ENCODE results near the gene ZMAT3.
"Not testable (repeated sequence)": the region's sequence is repeated elsewhere in the genome, so short reads cannot be mapped to it uniquely, and the experiment has no call there.

The ZMAT3 gene, protein sequence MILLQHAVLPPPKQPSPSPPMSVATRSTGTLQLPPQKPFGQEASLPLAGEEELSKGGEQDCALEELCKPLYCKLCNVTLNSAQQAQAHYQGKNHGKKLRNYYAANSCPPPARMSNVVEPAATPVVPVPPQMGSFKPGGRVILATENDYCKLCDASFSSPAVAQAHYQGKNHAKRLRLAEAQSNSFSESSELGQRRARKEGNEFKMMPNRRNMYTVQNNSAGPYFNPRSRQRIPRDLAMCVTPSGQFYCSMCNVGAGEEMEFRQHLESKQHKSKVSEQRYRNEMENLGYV

DNA sequence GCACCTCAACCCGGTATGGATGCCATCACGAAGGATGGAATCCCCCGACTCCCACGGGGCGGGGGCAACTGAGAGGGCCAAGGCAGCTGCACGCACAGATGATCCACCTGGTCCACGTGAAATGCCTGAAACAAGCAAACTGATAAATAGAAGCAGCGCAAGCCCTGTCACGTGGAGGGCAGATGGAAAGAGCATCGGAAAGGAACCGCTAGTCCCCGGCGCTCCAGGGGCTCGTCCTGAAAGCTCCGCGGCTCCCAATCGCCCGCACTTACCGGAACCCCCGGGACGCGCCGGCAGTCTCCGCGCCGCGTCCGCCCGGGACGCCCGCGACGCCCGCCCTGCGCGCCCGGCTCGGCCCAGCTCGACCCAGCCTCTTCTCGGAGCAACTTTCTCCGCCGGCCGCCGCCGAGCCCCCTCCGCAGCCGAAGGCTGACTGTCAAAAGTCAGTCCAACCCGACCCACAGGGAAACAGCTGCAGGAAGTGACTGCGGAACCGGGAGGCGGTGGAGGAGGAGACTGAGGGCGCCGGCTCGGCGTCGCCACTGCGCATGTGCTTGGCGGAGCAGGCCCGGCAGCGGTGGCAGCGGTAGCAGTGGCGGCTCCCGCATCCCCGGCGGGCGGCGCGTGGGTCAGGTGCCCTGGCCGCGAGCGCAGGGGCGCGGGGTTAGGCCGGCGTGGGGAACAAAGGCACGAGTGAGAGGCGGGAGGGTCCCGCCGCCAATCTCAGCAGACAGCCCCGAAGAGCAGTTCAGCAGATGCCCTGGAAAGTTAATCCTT lies at the start of gene ZMAT3:
Gene ZMAT3, minus strand, starts transcription at position 487 of the 777 bp plus-strand sequence. CDS start 4,057 bp downstream, outside the sequence.
- DNase-seq (ENCODE audit: low spot score): peak; percentile 70

DNA sequence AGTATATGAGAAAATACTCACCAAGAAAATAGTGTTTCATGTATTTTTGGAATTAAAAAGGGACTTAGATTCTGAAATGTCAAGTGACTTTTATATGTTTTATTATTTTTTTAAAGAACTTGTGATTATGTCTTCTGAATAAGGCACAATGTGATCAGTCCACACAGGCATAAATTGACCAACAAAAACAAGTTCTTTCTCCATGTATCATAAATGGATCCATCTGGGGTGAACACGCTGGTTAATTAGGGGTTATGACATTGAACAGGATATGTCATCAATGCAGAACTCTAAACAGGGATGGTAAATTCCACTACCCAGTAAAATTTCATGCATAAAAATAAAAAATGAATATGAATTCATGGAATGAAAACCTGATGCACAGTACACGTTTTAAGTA lies 45.2 kb upstream of the ZMAT3 start:
- DNase-seq (ENCODE audit: low spot score): no peak

DNA sequence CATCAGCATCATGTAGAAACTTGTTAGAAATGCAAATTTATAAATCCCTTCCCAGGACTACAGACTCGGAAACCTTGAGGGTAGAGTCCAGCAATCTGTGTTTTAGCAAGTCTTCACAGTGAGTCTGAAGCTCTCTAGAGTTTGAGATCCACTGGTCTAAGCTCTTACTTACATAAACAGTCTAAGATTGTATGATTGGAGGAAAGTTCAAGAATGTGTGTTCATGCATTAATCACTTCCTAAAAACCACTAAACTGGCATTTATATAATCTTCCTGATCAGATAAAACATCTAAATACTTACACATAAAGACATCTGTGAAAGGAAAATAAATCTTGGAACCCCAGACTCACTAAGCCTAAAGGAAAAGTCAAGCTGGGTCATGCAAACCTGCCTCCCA lies 43.8 kb upstream of the ZMAT3 start:
- not testable (repeated sequence) for DNase-seq (ENCODE audit: low spot score)

GRCh38 chr3:179113903-179114302 lies 42.3 kb upstream of the ZMAT3 start:
- DNase-seq (ENCODE audit: low spot score): no peak

- DNase-seq (ENCODE audit: low spot score): no peak
Observed at GRCh38 chr3:179108086-179108485, 36.5 kb upstream of the ZMAT3 start.

- no peak for DNase-seq (ENCODE audit: low spot score)
Observed at GRCh38 chr3:179107617-179108016, 36.0 kb upstream of the ZMAT3 start.

GRCh38 chr3:179105881-179106280 lies 34.3 kb upstream of the ZMAT3 start:
- DNase-seq (ENCODE audit: low spot score): no peak

DNA sequence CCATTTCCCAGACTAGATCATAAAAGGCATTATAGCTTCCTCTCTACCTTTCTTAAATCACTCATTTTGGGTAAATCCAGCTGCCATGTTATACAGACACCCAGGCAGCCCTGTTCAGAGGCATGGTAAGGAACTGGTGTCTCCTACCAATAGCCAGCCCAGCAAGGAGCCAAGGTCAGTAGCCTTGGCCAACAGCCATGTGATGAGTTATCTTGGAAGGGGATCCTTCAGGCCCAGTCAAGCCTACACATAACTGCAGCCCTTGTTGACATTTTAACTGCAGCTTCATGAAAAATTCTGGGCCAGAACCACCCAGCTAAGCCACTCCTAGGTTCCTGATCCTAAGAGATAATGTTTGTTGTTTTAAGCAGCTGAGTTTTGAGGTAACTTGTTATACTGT lies 29.0 kb upstream of the ZMAT3 start:
- DNase-seq (ENCODE audit: low spot score): no peak

GRCh38 chr3:179098388-179099077 lies 26.9 kb upstream of the ZMAT3 start:
- DNase-seq (ENCODE audit: low spot score): no peak

GRCh38 chr3:179093807-179094206 lies 22.2 kb upstream of the ZMAT3 start:
- DNase-seq (ENCODE audit: low spot score): no peak

DNA sequence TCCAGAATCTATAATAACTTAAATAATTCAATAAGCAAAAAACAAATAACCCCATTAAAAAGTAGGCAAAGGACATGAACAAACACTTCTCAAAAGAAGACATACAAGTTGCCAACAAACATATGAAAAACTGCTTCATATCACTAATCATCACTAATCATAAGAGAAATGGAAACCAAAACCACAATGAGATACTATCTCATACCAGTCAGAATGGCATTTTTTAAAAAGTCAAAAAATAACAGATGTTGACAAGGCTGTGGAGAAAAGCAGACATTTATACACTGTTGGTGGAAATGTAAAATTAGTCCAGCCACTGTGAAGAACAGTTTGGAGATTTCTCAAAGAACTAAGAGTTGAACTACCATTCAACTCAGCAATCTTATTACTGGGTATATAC lies 19.5 kb upstream of the ZMAT3 start:
- no peak for DNase-seq (ENCODE audit: low spot score)

- no peak for DNase-seq (ENCODE audit: low spot score)
Observed at GRCh38 chr3:179088306-179088705, 16.7 kb upstream of the ZMAT3 start.

DNA sequence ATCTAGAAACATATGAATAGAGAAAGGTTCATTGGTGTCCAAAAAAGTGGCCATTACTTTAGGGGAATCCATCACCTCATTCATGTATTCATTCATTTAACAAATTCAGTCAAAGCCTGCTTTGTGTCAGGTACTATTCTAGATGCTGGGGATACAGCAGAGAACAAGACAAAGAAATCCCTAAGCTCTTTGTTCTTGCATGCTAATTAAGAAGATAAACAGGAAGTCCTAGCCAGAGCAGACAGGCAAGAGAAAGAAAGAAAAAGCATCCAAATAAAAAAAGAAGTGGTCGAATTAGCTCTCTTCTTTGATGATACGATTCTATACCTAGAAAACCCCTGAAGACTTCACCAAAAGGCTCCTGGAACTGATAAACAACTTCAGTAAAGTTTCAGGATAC lies 12.4 kb upstream of the ZMAT3 start:
- no peak for DNase-seq (ENCODE audit: low spot score)

DNA sequence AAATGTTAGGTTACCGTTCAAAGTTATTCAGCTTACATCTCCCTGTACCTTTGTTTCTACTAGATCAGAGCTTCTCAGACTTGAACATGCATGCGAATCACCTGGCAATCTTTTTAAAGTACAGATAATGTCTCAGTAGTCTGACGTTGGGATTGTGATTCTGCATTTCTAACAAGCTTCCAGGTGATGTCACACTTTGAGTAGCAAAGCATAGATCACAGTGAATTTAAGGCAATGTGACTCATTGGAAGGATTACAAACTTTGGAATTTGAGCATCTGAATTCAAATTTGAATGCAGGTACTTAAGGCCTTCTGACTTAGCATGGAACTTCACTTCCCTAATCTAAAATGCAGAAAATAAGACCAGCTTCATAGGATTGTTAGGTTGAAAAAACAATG lies 10.8 kb upstream of the ZMAT3 start:
- DNase-seq (ENCODE audit: low spot score): no peak

DNA sequence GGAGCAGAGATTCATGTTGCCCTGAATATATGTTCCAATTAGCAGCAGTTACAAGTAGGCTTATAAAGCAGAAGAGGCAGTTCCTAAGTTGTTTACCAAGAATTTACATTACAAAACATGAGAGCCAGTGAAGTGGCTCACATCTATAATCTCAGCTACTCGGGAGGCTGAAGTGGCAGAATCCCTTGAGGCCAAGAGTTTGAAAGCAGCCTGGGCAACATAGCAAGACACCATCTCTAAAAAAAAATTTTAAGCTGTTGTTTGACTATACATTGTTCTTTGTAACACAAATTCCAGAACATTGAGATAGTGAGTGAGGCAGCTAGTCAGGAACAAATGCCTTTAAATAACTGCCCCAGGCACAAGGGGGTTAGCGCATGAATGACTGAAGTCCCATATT lies 10.3 kb upstream of the ZMAT3 start:
- no peak for DNase-seq (ENCODE audit: low spot score)

GRCh38 chr3:179079537-179079936 lies 7.9 kb upstream of the ZMAT3 start:
- DNase-seq (ENCODE audit: low spot score): no peak

DNA sequence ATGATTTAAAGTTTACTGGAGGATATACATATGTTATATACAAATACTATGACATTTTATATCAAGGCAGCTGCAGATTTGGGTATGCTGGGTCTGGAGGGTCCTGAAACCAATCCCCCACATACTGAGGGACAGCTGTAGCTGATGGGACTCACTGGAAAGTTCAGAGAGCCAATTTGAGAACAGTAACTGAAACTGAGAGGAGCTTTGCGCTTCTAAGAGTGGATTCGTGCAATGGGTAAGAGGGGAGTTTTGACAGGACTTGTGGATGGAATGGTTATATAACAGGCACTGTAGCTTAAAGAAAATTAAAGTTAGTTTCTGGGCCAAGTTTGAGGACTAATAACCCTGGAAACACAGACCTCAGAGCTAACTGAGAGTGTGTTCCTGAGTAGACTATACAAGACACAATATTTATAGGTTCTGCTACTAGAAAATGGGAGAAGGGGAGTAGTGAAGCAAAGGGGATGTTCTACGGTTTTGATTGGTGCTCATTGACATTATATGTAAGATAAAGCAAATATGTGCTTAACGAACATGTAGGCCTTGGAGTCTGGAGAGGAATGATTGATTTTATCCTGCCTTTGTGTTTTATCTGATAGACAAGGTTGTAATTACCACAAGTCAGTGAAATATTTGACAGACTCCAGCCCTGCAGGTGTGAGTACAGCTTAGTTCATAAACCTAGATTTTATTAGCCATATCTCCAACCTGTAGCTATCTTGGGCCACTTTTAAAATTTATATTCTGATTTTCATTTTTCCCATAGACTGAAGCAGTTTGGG lies 4.8 kb upstream of the ZMAT3 start:
- no peak for DNase-seq (ENCODE audit: low spot score)

DNA sequence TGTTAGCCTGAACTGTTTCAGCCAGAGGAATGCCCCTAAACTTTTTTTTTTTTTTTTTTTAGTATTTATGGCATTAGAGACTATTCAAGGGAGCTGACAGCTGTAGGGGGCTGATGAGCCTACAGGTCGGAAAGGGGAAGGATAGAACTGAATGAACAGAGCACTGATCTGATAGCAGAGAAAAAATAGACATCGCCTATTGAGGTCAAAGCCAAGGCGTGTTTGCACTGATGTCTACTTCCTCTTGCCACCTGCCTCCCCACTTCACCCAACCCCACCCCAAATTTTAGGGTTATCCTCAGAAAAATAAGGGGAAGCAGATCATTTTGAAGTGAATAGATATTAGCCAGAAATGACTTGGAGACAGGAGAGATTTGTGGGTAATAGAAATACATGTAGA lies 3.0 kb upstream of the ZMAT3 start:
- no peak for DNase-seq (ENCODE audit: low spot score)

GRCh38 chr3:179073816-179074215 lies 2.2 kb upstream of the ZMAT3 start:
- DNase-seq (ENCODE audit: low spot score): no peak

DNA sequence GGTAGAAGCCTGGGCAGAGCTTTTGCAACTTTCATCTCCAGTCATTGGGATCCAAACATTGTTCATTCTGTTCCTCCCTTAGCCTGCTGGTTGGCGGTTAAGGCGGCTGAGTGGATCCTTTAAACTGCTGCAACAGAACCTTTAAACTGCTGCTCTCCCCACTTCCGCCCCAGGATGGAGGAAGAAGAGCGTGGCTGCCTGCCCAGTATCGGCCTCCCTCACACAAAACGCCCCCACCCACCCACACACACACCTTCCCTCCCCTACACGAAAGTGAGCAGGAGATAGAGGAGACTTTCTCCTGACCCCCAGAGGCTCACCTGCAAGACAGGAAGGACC lies 460 bp upstream of the ZMAT3 start:
- DNase-seq (ENCODE audit: low spot score): no peak

DNA sequence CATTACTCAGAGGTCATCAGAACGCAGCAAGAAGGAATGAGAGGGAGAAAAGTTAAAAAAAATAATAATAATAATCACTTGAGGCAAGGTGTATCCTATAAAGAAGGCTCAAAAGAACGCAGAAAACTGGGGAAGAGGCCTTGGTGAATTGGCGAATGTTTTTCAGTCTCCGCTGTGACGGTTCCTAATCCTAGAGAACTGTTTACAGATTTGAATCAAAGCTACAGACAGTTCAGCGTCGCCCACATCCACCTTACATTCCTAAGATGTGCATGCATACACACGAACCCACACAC lies 634 bp downstream of the ZMAT3 start:
- no peak for DNase-seq (ENCODE audit: low spot score)

- DNase-seq (ENCODE audit: low spot score): no peak
Observed at GRCh38 chr3:179069762-179070390, 1.7 kb downstream of the ZMAT3 start.

Measured in hematopoietic multipotent progenitor cell treated with erythropoietin and hydrocortisone succinate and interleukin-3 and kit ligand, for 15 days (in vitro differentiated cells).